Measurements from ENCODE around the gene CEP162.
"Not testable (repeated sequence)": the region's sequence is repeated elsewhere in the genome, so short reads cannot be mapped to it uniquely, and the experiment has no call there.

CEP162 gene

GRCh38 chr6:84227434-84228197 lies at the start of gene CEP162:
Gene CEP162, minus strand, starts transcription at chr6:84227643. Its CDS starts 1,250 bp downstream, at chr6:84226393.
- DNase-seq (ENCODE audit: low spot score): peak; percentile 96

- no peak for DNase-seq (ENCODE audit: low spot score)
These were observed 47.4 kb upstream of the CEP162 start for GRCh38 chr6:84274856-84275255.

- DNase-seq (ENCODE audit: low spot score): no peak
These were observed 45.8 kb upstream of the CEP162 start for GRCh38 chr6:84273048-84273809.

- no peak for DNase-seq (ENCODE audit: low spot score)
These were observed 44.9 kb upstream of the CEP162 start for GRCh38 chr6:84272298-84272697.

- DNase-seq (ENCODE audit: low spot score): no peak
These were observed 43.7 kb upstream of the CEP162 start for GRCh38 chr6:84271061-84271716.

- DNase-seq (ENCODE audit: low spot score): no peak
These were observed 42.7 kb upstream of the CEP162 start for GRCh38 chr6:84269947-84270733.

- no peak for DNase-seq (ENCODE audit: low spot score)
These were observed 41.3 kb upstream of the CEP162 start for GRCh38 chr6:84268781-84269180.

- DNase-seq (ENCODE audit: low spot score): no peak
These were observed 36.1 kb upstream of the CEP162 start for GRCh38 chr6:84263557-84263956.

- DNase-seq (ENCODE audit: low spot score): no peak
These were observed 33.5 kb upstream of the CEP162 start for GRCh38 chr6:84260926-84261325.

- DNase-seq (ENCODE audit: low spot score): no peak
These were observed 32.8 kb upstream of the CEP162 start for GRCh38 chr6:84260196-84260595.

- DNase-seq (ENCODE audit: low spot score): no peak
These were observed 31.4 kb upstream of the CEP162 start for GRCh38 chr6:84258866-84259265.

GRCh38 chr6:84258268-84258667 lies 30.8 kb upstream of the CEP162 start:
- DNase-seq (ENCODE audit: low spot score): no peak

GRCh38 chr6:84255641-84256040 lies 28.2 kb upstream of the CEP162 start:
- DNase-seq (ENCODE audit: low spot score): no peak

GRCh38 chr6:84253380-84253779 lies 25.9 kb upstream of the CEP162 start:
- no peak for DNase-seq (ENCODE audit: low spot score)

GRCh38 chr6:84251891-84252539 lies 24.6 kb upstream of the CEP162 start:
- no peak for DNase-seq (ENCODE audit: low spot score)

GRCh38 chr6:84249724-84250123 lies 22.3 kb upstream of the CEP162 start:
- no peak for DNase-seq (ENCODE audit: low spot score)

- not testable (repeated sequence) for DNase-seq (ENCODE audit: low spot score)
These were observed 17.1 kb upstream of the CEP162 start for GRCh38 chr6:84244416-84245081.

- no peak for DNase-seq (ENCODE audit: low spot score)
These were observed 15.8 kb upstream of the CEP162 start for GRCh38 chr6:84243240-84243639.

GRCh38 chr6:84242265-84242664 lies 14.8 kb upstream of the CEP162 start:
- DNase-seq (ENCODE audit: low spot score): no peak

- DNase-seq (ENCODE audit: low spot score): no peak
These were observed 728 bp upstream of the CEP162 start for GRCh38 chr6:84228198-84228543.

- no peak for DNase-seq (ENCODE audit: low spot score)
These were observed 404 bp downstream of the CEP162 start for GRCh38 chr6:84227044-84227433.
